H1 (cell line): Measurements from ENCODE around the gene C12orf43. TPM values are rescaled to one million over a fixed set of nuclear protein-coding genes. Genes with fewer than 3 reads are reported as not detected.

Source experiments
- CTCF ChIA-PET: fragments of 300-600 bp; sonication (Branson Sonifier 250); formaldehyde crosslinking; loops from one replicate; lab custom pipeline; 2021; ENCODE audit not compliant: partially characterized antibody; lab: Charles Lee
- POLR2A ChIA-PET: fragments of 300-600 bp; sonication (Branson Sonifier 250); formaldehyde crosslinking; loops from one replicate; lab custom pipeline; 2021; ENCODE audit warnings: inconsistent platforms; ENCODE audit not compliant: partially characterized antibody; lab: Charles Lee
- DNase-seq, 2 experiments: peaks; one replicate each; pipeline versions ENCODE4 v3.0.0 to v3.0.0-alpha.2; 2010 to 2022; ENCODE audit warnings: low spot score in 2 of 2, low read depth in 1 of 2, mixed read lengths in 1 of 2
- FAIRE-seq: peaks from 2 replicates; lab custom pipeline; 2011; peaks lifted over from hg19 to GRCh38; lab: Jason Lieb, UNC
- H2AFZ ChIP-seq: 2 replicates; pipeline ENCODE4 v1.8.1; 2012; ENCODE audit warnings: low read length, inconsistent platforms
- H2AK5ac ChIP-seq: 2 replicates; pipeline ENCODE4 v1.6.1; 2013; ENCODE audit warnings: low read depth, low read length
- H2BK120ac ChIP-seq: replicated peaks from 2 replicates; pipeline ENCODE3; 2013; ENCODE audit warnings: low read depth, low read length, inconsistent platforms
- H2BK12ac ChIP-seq: 2 replicates; pipeline ENCODE4 v1.6.1; 2013; ENCODE audit warnings: low read depth, low read length
- H2BK15ac ChIP-seq: 2 replicates; pipeline ENCODE4 v1.6.1; 2013; ENCODE audit warnings: low read length
- H2BK20ac ChIP-seq: 2 replicates; pipeline ENCODE4 v1.6.1; 2013; ENCODE audit warnings: low read length
- H2BK5ac ChIP-seq: 2 replicates; pipeline ENCODE4 v1.6.1; 2013; ENCODE audit warnings: low read depth, low read length
- H3K14ac ChIP-seq: 2 replicates; pipeline ENCODE4 v1.6.1; 2013; ENCODE audit warnings: inconsistent platforms; ENCODE audit not compliant: insufficient read length
- H3K18ac ChIP-seq: 2 replicates; pipeline ENCODE4 v1.6.1; 2013; ENCODE audit warnings: low read length; ENCODE audit errors: extremely low read depth
- H3K23ac ChIP-seq: 2 replicates; pipeline ENCODE4 v1.6.1; 2013; ENCODE audit warnings: inconsistent platforms; ENCODE audit not compliant: insufficient read length
- H3K23me2 ChIP-seq: 2 replicates; pipeline ENCODE4 v1.6.1; 2013; ENCODE audit warnings: low read depth, low read length
- H3K27ac ChIP-seq: 2 replicates; pipeline ENCODE4 v1.6.1; 2011; ENCODE audit warnings: low read depth, low read length, inconsistent platforms
- H3K27me3 ChIP-seq, 4 experiments: replicated peaks in 1 of 4; 1 replicate in 1 of 4; 2 replicates in 3 of 4; pipeline versions ENCODE4 v1.6.1 to v1.8.1; 2011 to 2013; ENCODE audit warnings: low read length in 3 of 4, mild to moderate bottlenecking in 3 of 4, inconsistent platforms in 2 of 4, mixed read lengths in 2 of 4, moderate library complexity in 1 of 4; ENCODE audit not compliant: control insufficient read depth in 3 of 4, insufficient read depth in 3 of 4; ENCODE audit errors: extremely low read depth in 1 of 4
- H3K36me3 ChIP-seq, 4 experiments: 2 replicates each; pipeline versions ENCODE4 v1.6.1 to v1.8.1; 2011 to 2013; ENCODE audit warnings: mild to moderate bottlenecking in 4 of 4, low read length in 3 of 4, moderate library complexity in 2 of 4, control low read depth in 1 of 4, inconsistent platforms in 1 of 4; ENCODE audit not compliant: insufficient read depth in 4 of 4, control insufficient read depth in 2 of 4
- H3K4ac ChIP-seq: replicated peaks from 2 replicates; pipeline ENCODE3; 2013; ENCODE audit warnings: low read length, low read depth, mixed read lengths, inconsistent platforms; ENCODE audit not compliant: insufficient read length
- H3K4me1 ChIP-seq, 4 experiments: replicated peaks in 1 of 4; 1 replicate in 1 of 4; 2 replicates in 3 of 4; pipeline versions ENCODE4 v1.6.1 to v1.8.1; 2011 to 2013; ENCODE audit warnings: low read length in 3 of 4, inconsistent platforms in 2 of 4, mixed read lengths in 1 of 4; ENCODE audit not compliant: insufficient read depth in 4 of 4, control insufficient read depth in 3 of 4
- H3K4me2 ChIP-seq, 2 experiments: 2 replicates each; pipeline versions ENCODE4 v1.6.1 to v1.8.1; 2011 to 2013; ENCODE audit warnings: low read depth in 2 of 2, low read length in 2 of 2, control low read depth in 1 of 2, inconsistent platforms in 1 of 2, mild to moderate bottlenecking in 1 of 2; ENCODE audit not compliant: insufficient read depth in 1 of 2
- H3K4me3 ChIP-seq, 4 experiments: fragments of 200-600, 300-600 bp in 1 of 4; sonication (generic), shearing (Covaris generic), sonication (Bioruptor Twin) in 1 of 4; 2 replicates each; pipeline versions ENCODE4 v1.5.1 to v1.8.1; 2011 to 2016; ENCODE audit warnings: low read length in 4 of 4, low read depth in 3 of 4, control low read depth in 2 of 4, inconsistent platforms in 2 of 4, mild to moderate bottlenecking in 2 of 4, mixed read lengths in 1 of 4, moderate library complexity in 1 of 4; ENCODE audit not compliant: insufficient read depth in 2 of 4; ENCODE audit errors: extremely low read depth in 1 of 4
- H3K56ac ChIP-seq: replicated peaks from 2 replicates; pipeline ENCODE3; 2013; ENCODE audit warnings: low read depth, mild to moderate bottlenecking, mixed read lengths, low read length, inconsistent platforms; ENCODE audit not compliant: insufficient read length
- H3K79me1 ChIP-seq: 2 replicates; pipeline ENCODE4 v1.6.1; 2013; ENCODE audit warnings: low read depth, low read length, control low read depth
- H3K79me2 ChIP-seq, 2 experiments: 2 replicates each; pipeline versions ENCODE4 v1.6.1 to v1.8.1; 2012 to 2013; ENCODE audit warnings: low read length in 2 of 2, mild to moderate bottlenecking in 2 of 2, inconsistent platforms in 1 of 2; ENCODE audit not compliant: insufficient read depth in 2 of 2, control insufficient read depth in 1 of 2
- H3K9ac ChIP-seq, 4 experiments: replicated peaks in 1 of 4; 1 replicate in 1 of 4; 2 replicates in 3 of 4; pipeline versions ENCODE4 v1.6.1 to v1.8.1; 2011 to 2013; ENCODE audit warnings: low read depth in 3 of 4, low read length in 3 of 4, control low read depth in 2 of 4, mild to moderate bottlenecking in 2 of 4, moderate library complexity in 2 of 4, inconsistent platforms in 1 of 4; ENCODE audit errors: extremely low read depth in 1 of 4
- H3K9me3 ChIP-seq, 2 experiments: 2 replicates each; pipeline versions ENCODE4 v1.6.1 to v1.8.1; 2012 to 2013; ENCODE audit warnings: mild to moderate bottlenecking in 2 of 2, moderate library complexity in 2 of 2, control low read depth in 1 of 2, inconsistent platforms in 1 of 2, low read depth in 1 of 2, low read length in 1 of 2, mixed read lengths in 1 of 2; ENCODE audit not compliant: insufficient read depth in 2 of 2
- H4K20me1 ChIP-seq, 2 experiments: replicated peaks in 1 of 2; 2 replicates each; pipeline versions ENCODE3 to v1.8.1; 2011 to 2013; ENCODE audit warnings: inconsistent platforms in 2 of 2, low read length in 2 of 2, mild to moderate bottlenecking in 1 of 2; ENCODE audit not compliant: insufficient read depth in 2 of 2, control insufficient read depth in 1 of 2
- H4K5ac ChIP-seq: 2 replicates; pipeline ENCODE4 v1.6.1; 2013; ENCODE audit warnings: low read length, low read depth, mixed read lengths, inconsistent platforms; ENCODE audit not compliant: insufficient read length
- H4K8ac ChIP-seq: 2 replicates; pipeline ENCODE4 v1.8.0; 2013; ENCODE audit warnings: mild to moderate bottlenecking, moderate library complexity, low read length, inconsistent platforms; ENCODE audit not compliant: insufficient read depth; ENCODE audit errors: extremely low read depth
- H4K91ac ChIP-seq: replicated peaks from 2 replicates; pipeline ENCODE3; 2013; ENCODE audit warnings: low read length, mixed read lengths, inconsistent platforms; ENCODE audit not compliant: insufficient read length
- CREB1 ChIP-seq: IDR thresholded peaks from 2 replicates; pipeline ENCODE4 v1.6.1; 2012; ENCODE audit warnings: inconsistent platforms
- EGR1 ChIP-seq: IDR thresholded peaks from 2 replicates; pipeline ENCODE4 v1.6.1; 2011; ENCODE audit warnings: low read depth, low read length, borderline replicate concordance
- EP300 ChIP-seq, 2 experiments: IDR thresholded peaks; 1 replicate in 1 of 2; 2 replicates in 1 of 2; pipeline ENCODE4 v1.6.1; 2011 to 2012; ENCODE audit warnings: low read depth in 2 of 2, low read length in 2 of 2, mild to moderate bottlenecking in 2 of 2, borderline replicate concordance in 1 of 2, inconsistent platforms in 1 of 2, moderate library complexity in 1 of 2
- HDAC2 ChIP-seq, 2 experiments: fragments of 300-600 bp in 1 of 2; sonication (generic) in 1 of 2; IDR thresholded peaks; 2 replicates each; pipeline ENCODE4 v1.6.1; 2011 to 2012; ENCODE audit warnings: low read depth in 2 of 2, low read length in 2 of 2, mild to moderate bottlenecking in 2 of 2, moderate library complexity in 2 of 2, borderline replicate concordance in 1 of 2, inconsistent platforms in 1 of 2
- HDAC6 ChIP-seq: IDR thresholded peaks from one replicate; pipeline ENCODE4 v1.7.1; 2012; ENCODE audit warnings: low read depth, mild to moderate bottlenecking, inconsistent platforms, low read length, moderate library complexity
- KDM4A ChIP-seq: IDR thresholded peaks from one replicate; pipeline ENCODE4 v1.7.1; 2012; ENCODE audit warnings: low read depth, mild to moderate bottlenecking, moderate library complexity, low read length, inconsistent platforms; ENCODE audit not compliant: severe bottlenecking
- RAD21 ChIP-seq, 2 experiments: IDR thresholded peaks in 1 of 2; conservative IDR thresholded peaks in 1 of 2; 2 replicates each; pipeline ENCODE4 v1.6.1; 2011; ENCODE audit warnings: low read depth in 2 of 2, low read length in 2 of 2, improper control_type of control experiment in 1 of 2, inconsistent platforms in 1 of 2, mild to moderate bottlenecking in 1 of 2, moderate library complexity in 1 of 2
- SAP30 ChIP-seq: fragments of 300-600 bp; sonication (generic); IDR thresholded peaks from 2 replicates; pipeline ENCODE4 v1.7.1; 2012; ENCODE audit warnings: low read length, moderate library complexity, mild to moderate bottlenecking, inconsistent platforms; ENCODE audit not compliant: insufficient read depth, insufficient replicate concordance
- SIRT6 ChIP-seq: IDR thresholded peaks from one replicate; pipeline ENCODE4 v1.7.1; 2012; ENCODE audit warnings: low read length, inconsistent platforms
- TAF1 ChIP-seq: IDR thresholded peaks from 2 replicates; pipeline ENCODE4 v1.6.1; 2011; ENCODE audit warnings: mild to moderate bottlenecking, low read depth, low read length
- WGBS, 2 experiments: shearing (Covaris generic) in 1 of 2; methylation state at CpG; one replicate each; pipeline versions ENCODE4 v1.1.6 to v1.1.7; 2013 to 2015; ENCODE audit warnings: low lambda C conversion rate in 2 of 2, mixed read lengths in 2 of 2, inconsistent platforms in 1 of 2, low coverage in 1 of 2, missing lambda C conversion rate in 1 of 2; ENCODE audit not compliant: insufficient replicate concordance in 2 of 2, insufficient coverage in 1 of 2, insufficient read length in 1 of 2; ENCODE audit errors: extremely low coverage in 1 of 2, missing lambda C conversion rate in 1 of 2; 5-methylcytosine and 5-hydroxymethylcytosine counted together
- polyA plus RNA-seq, 7 experiments: library from polyadenylated mRNA; depleted of rRNA in 3 of 7; stranded (reverse) in 5 of 7; unstranded in 2 of 7; fragments of >200 nt in 5 of 7; fragments of 200-250 nt in 2 of 7; gene quantifications; 1 replicate in 5 of 7; 2 replicates in 1 of 7; 4 replicates in 1 of 7; pipeline versions ENCODE4 v1.2.1 to v1.2.3, GENCODE V29; 2011 to 2013; ENCODE audit warnings: missing spikeins in 2 of 7, mixed read lengths in 2 of 7
- total RNA-seq: library from RNA; stranded (reverse); fragmentation: NEBNext Ultra II Directional; extraction: Animal tissue kit (Norgen Biotek cat#: 25700); gene quantifications from 2 replicates; pipeline ENCODE4 v1.2.1, GENCODE V29; 2021

The C12orf43 gene
- total and polyA plus RNA-seq, 2 of the 8 experiments (the other 6 are each of a cell fraction or from before 2014, with no cell fraction given): 9.2 to 22.3 TPM

DNA sequence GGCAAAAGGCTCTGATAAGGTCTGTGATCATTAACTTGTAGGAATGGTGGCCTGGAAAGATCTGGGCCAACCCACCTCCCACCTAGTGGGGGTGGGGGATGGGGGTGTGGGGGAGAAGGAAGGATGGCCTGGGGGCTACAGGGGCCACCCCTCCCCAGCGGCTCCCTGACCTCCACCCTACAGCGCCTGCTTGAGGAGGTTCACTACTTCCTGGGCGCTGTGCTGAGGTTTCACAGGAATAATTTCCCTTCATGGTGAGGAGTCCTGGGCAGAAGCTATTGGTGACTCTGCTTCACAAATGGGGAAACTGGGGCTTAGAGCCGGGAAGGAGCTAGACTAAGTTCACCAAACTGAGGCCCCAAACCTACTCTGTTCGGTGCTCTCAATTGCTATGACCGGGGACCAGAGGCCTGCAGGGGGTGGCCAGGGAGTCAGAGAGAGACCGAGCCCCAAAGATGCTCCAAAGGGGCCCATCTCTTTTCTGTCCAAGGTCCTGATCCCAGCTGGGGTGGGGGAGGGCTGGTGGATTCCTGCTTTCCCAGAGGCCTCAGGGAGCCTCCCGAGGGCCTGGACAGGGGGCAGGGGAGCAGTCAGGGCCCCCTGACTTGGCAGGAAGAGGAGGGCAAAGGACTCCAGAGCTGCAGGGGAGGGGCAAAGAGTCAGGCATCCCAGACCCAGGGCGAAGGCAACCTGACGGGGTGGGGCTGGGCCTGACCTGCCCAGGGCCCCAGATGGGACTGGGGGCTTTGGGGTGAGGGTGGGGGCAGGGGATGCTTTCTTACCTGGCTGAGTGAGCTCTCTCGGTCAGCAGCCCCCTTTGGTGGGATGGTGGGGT is 36.2 kb downstream of the C12orf43 start:
- peak in 1 of 2 experiments; percentile 69 for DNase-seq
- ChIA-PET CTCF (interaction anchor here (1.2 to 2.3 kb wide), 4 partner anchors 9 to 242 kb away, joined by 4 to 26 read pairs (median 9); no protein-coding TSS in a partner anchor), POLR2A (interaction anchor here (2.1 to 2.2 kb wide), 2 partner anchors 16 to 23 kb away, joined by 5 to 8 read pairs; no protein-coding TSS in a partner anchor)
- H2AFZ ChIP-seq: no peak overlapping the region
- peak overlapping the region in 1 of 2 experiments; percentile 28; a peak in 1 of 4 replicates for H3K4me2 ChIP-seq
- no peak overlapping the region for H2BK5ac ChIP-seq
- no peaks in the 10 kb centered on the region for H3K9me3 ChIP-seq
- H3K79me2 ChIP-seq: no peaks in the 10 kb centered on the region
- no peak overlapping the region for H2AK5ac ChIP-seq
- no peak overlapping the region for H3K9ac ChIP-seq
- H2BK15ac ChIP-seq: no peak overlapping the region
- H3K4ac ChIP-seq: peak overlapping the region; percentile 21
- no peak overlapping the region for H3K4me3 ChIP-seq
- H4K8ac ChIP-seq: no peak overlapping the region
- no peak overlapping the region for H2BK120ac ChIP-seq
- H3K27ac ChIP-seq: no peak overlapping the region
- no peak overlapping the region; the same call in none of the 2 replicates for H3K18ac ChIP-seq
- no peaks in the 10 kb centered on the region for H4K20me1 ChIP-seq
- no peak overlapping the region for H2BK12ac ChIP-seq
- H3K14ac ChIP-seq: no peak overlapping the region
- peaks cover 2% of the 10 kb centered on the region; the same call in 1 of the 2 replicates for H3K23me2 ChIP-seq
- FAIRE-seq: no peak
- H3K79me1 ChIP-seq: no peaks in the 10 kb centered on the region
- H4K5ac ChIP-seq: no peak overlapping the region
- no peak overlapping the region for H3K56ac ChIP-seq
- H4K91ac ChIP-seq: no peak overlapping the region
- peaks cover 0 to 11% (median 1%) of the 10 kb centered on the region in 4 experiments; a peak in 4 of 7 replicates for H3K4me1 ChIP-seq
- H3K23ac ChIP-seq: no peak overlapping the region
- H3K36me3 ChIP-seq: no peaks in the 10 kb centered on the region
- 76% methylated on average over 10 of the region's 11 CpGs; no CpG with 5 or more reads in 1 of the 2 experiments for WGBS, 2 experiments
- H2BK20ac ChIP-seq: 0 out of 2 replicates have a peak overlapping the region, but pooled peaks have one; percentile 48
- no peaks in the 10 kb centered on the region for H3K27me3 ChIP-seq
- TF ChIP-seq HDAC6 (no peak), EGR1 (no peak), TAF1 (no peak), KDM4A (no peak), EP300 (IDR thresholded peaks at IDR 0.05; ENCODE audit: borderline replicate concordance in 1 of 2, low read depth in 2 of 2, low read length in 2 of 2) (no peak), HDAC2 (IDR thresholded peaks at IDR 0.05; ENCODE audit: borderline replicate concordance in 1 of 2, low read depth in 2 of 2, low read length in 2 of 2) (no peak), CREB1 (no peak), RAD21 (IDR thresholded peaks at IDR 0.05 in 1 of 2, conservative IDR thresholded peaks at IDR 0.05 in 1 of 2; ENCODE audit: low read depth in 2 of 2, low read length in 2 of 2) (peak in 1 of 2 experiments; percentile 10; a peak in 1 of 4 replicates), SIRT6 (no peak), SAP30 (no peak)
